WTC11 (cell line): ENCODE results near the gene PITPNC1. TPM values are rescaled to one million over a fixed set of nuclear protein-coding genes. Genes with fewer than 3 reads are reported as not detected.

ENCODE experiments used
- ATAC-seq: fragments of 200-7000 bp; cut with Tn5 transposase; 2 replicates; pipeline ENCODE4 v1.10.0; 2021; ENCODE audit warnings: mild to moderate bottlenecking, moderate library complexity
- CTCF ChIA-PET: fragments of 300-600 bp; sonication (Branson Sonifier 250); formaldehyde crosslinking; loops from one replicate; lab custom pipeline; 2021; ENCODE audit warnings: antibody characterized with exemption; lab: Charles Lee
- POLR2A ChIA-PET: fragments of 350-600 bp; sonication (Branson Sonifier 250); formaldehyde crosslinking; loops from one replicate; lab custom pipeline; 2021; ENCODE audit warnings: antibody characterized with exemption; lab: Charles Lee
- DNase-seq: peaks from one replicate; pipeline ENCODE4 v3.0.0; 2021; ENCODE audit warnings: low spot score
- H3K27ac Mint-ChIP-seq: 2 replicates; pipeline ENCODE4 v1.8.0; 2021; ENCODE audit warnings: mixed read lengths
- H3K27me3 Mint-ChIP-seq: 2 replicates; pipeline ENCODE4 v1.8.0; 2021; ENCODE audit warnings: low read depth, mild to moderate bottlenecking, moderate library complexity, mixed read lengths
- H3K36me3 Mint-ChIP-seq: 2 replicates; pipeline ENCODE4 v1.8.0; 2021; ENCODE audit warnings: mixed read lengths
- H3K4me1 Mint-ChIP-seq: 2 replicates; pipeline ENCODE4 v1.8.0; 2022; ENCODE audit warnings: mixed read lengths
- H3K4me3 Mint-ChIP-seq: 2 replicates; pipeline ENCODE4 v1.8.0; 2021; ENCODE audit warnings: mild to moderate bottlenecking, moderate library complexity, mixed read lengths
- H3K9me3 Mint-ChIP-seq: 2 replicates; pipeline ENCODE4 v1.8.0; 2021; ENCODE audit warnings: mixed read lengths
- ATF1 ChIP-seq: sonication (generic); formaldehyde crosslinking; IDR thresholded peaks from 2 replicates; pipeline ENCODE4 v1.8.1; 2023; ENCODE audit warnings: mild to moderate bottlenecking, moderate library complexity, missing genetic modification reagents
- CBFB ChIP-seq: sonication (generic); formaldehyde crosslinking; IDR thresholded peaks from 2 replicates; pipeline ENCODE4 v1.8.1; 2022; ENCODE audit warnings: mild to moderate bottlenecking, low read depth, missing genetic modification reagents
- EMX1 ChIP-seq: fragments of 250-450 bp; sonication (Bioruptor Pico); IDR thresholded peaks from 2 replicates; pipeline ENCODE4 v1.8.0; 2021; ENCODE audit warnings: mild to moderate bottlenecking
- ETV6 ChIP-seq: sonication (generic); formaldehyde crosslinking; IDR thresholded peaks from 2 replicates; pipeline ENCODE4 v1.8.1; 2022; ENCODE audit warnings: mild to moderate bottlenecking, missing genetic modification reagents
- FOXJ3 ChIP-seq: sonication (generic); formaldehyde crosslinking; IDR thresholded peaks from 2 replicates; pipeline ENCODE4 v1.9.0; 2021; ENCODE audit warnings: missing genetic modification reagents, mild to moderate bottlenecking, borderline replicate concordance
- FOXP1 ChIP-seq: sonication (generic); formaldehyde crosslinking; IDR thresholded peaks from 2 replicates; pipeline ENCODE4 v1.8.0; 2022; ENCODE audit warnings: missing genetic modification reagents, mild to moderate bottlenecking, moderate library complexity, borderline replicate concordance
- GABPB1 ChIP-seq: sonication (generic); formaldehyde crosslinking; IDR thresholded peaks from 2 replicates; pipeline ENCODE4 v1.8.1; 2023; ENCODE audit warnings: mild to moderate bottlenecking, missing genetic modification reagents
- IRF2 ChIP-seq: sonication (generic); formaldehyde crosslinking; IDR thresholded peaks from 2 replicates; pipeline ENCODE4 v1.8.0; 2022; ENCODE audit warnings: low read depth, missing genetic modification reagents, borderline replicate concordance
- KAT7 ChIP-seq: sonication (generic); formaldehyde crosslinking; IDR thresholded peaks from 2 replicates; pipeline ENCODE4 v1.8.1; 2023; ENCODE audit warnings: missing genetic modification reagents, mild to moderate bottlenecking, borderline replicate concordance
- MYBL2 ChIP-seq: sonication (generic); formaldehyde crosslinking; IDR thresholded peaks from 2 replicates; pipeline ENCODE4 v1.8.1; 2023; ENCODE audit warnings: mild to moderate bottlenecking, moderate library complexity, missing genetic modification reagents
- NFATC4 ChIP-seq: fragments of 250-450 bp; sonication (Bioruptor Pico); IDR thresholded peaks from 2 replicates; pipeline ENCODE4 v1.9.0; 2021; ENCODE audit warnings: mild to moderate bottlenecking
- NR1H2 ChIP-seq: sonication (generic); formaldehyde crosslinking; IDR thresholded peaks from 2 replicates; pipeline ENCODE4 v1.9.0; 2021; ENCODE audit warnings: mild to moderate bottlenecking, moderate library complexity, missing genetic modification reagents
- OVOL2 ChIP-seq: fragments of 250-450 bp; sonication (Bioruptor Pico); IDR thresholded peaks from 2 replicates; pipeline ENCODE4 v1.9.0; 2021; ENCODE audit warnings: mild to moderate bottlenecking, borderline replicate concordance
- RELA ChIP-seq: sonication (generic); formaldehyde crosslinking; IDR thresholded peaks from 2 replicates; pipeline ENCODE4 v1.8.1; 2022; ENCODE audit warnings: missing genetic modification reagents, mild to moderate bottlenecking, borderline replicate concordance
- SMAD4 ChIP-seq: sonication (generic); formaldehyde crosslinking; IDR thresholded peaks from 2 replicates; pipeline ENCODE4 v1.8.0; 2022; ENCODE audit warnings: mild to moderate bottlenecking, missing genetic modification reagents
- SP1 ChIP-seq: sonication (generic); formaldehyde crosslinking; conservative IDR thresholded peaks from 2 replicates; pipeline ENCODE4 v1.8.1; 2022; ENCODE audit warnings: missing genetic modification reagents
- TEAD4 ChIP-seq: sonication (generic); formaldehyde crosslinking; IDR thresholded peaks from 2 replicates; pipeline ENCODE4 v1.8.0; 2022; ENCODE audit warnings: mild to moderate bottlenecking, missing genetic modification reagents
- ZNF138 ChIP-seq: sonication (generic); formaldehyde crosslinking; conservative IDR thresholded peaks from 2 replicates; pipeline ENCODE4 v1.8.1; 2022; ENCODE audit warnings: mild to moderate bottlenecking, moderate library complexity, missing genetic modification reagents
- ZNF232 ChIP-seq: sonication (generic); formaldehyde crosslinking; IDR thresholded peaks from 2 replicates; pipeline ENCODE4 v1.8.0; 2022; ENCODE audit warnings: mild to moderate bottlenecking, missing genetic modification reagents
- ZNF263 ChIP-seq: sonication (generic); formaldehyde crosslinking; IDR thresholded peaks from 2 replicates; pipeline ENCODE4 v1.8.1; 2022; ENCODE audit warnings: low read depth, mild to moderate bottlenecking, moderate library complexity, missing genetic modification reagents
- total RNA-seq: library from RNA; stranded (reverse); gene quantifications from 3 replicates; pipeline ENCODE4 v1.2.3, GENCODE V29; 2021
- TF ChIP-seq, protein P1 (sequence below): sonication (generic); formaldehyde crosslinking; IDR thresholded peaks from 2 replicates; pipeline ENCODE4 v1.8.0; 2022; ENCODE audit warnings: mild to moderate bottlenecking, missing genetic modification reagents
- TF ChIP-seq, protein P2 (sequence below): sonication (generic); formaldehyde crosslinking; IDR thresholded peaks from 2 replicates; pipeline ENCODE4 v1.8.1; 2022; ENCODE audit warnings: mild to moderate bottlenecking, missing genetic modification reagents, moderate library complexity, borderline replicate concordance
- TF ChIP-seq, protein P3 (sequence below): sonication (generic); formaldehyde crosslinking; IDR thresholded peaks from 2 replicates; pipeline ENCODE4 v1.8.1; 2022; ENCODE audit warnings: missing genetic modification reagents, borderline replicate concordance
- TF ChIP-seq, protein P4 (sequence below): sonication (generic); formaldehyde crosslinking; IDR thresholded peaks from 2 replicates; pipeline ENCODE4 v1.8.1; 2022; ENCODE audit warnings: mild to moderate bottlenecking, moderate library complexity, missing genetic modification reagents
- TF ChIP-seq, protein P5 (sequence below): fragments of 200-600 bp; IDR thresholded peaks from 2 replicates; pipeline ENCODE4 v1.8.0; 2022; ENCODE audit warnings: antibody characterized with exemption
- TF ChIP-seq, protein P6 (sequence below): sonication (generic); formaldehyde crosslinking; conservative IDR thresholded peaks from 2 replicates; pipeline ENCODE4 v1.8.1; 2022; ENCODE audit warnings: mild to moderate bottlenecking, missing genetic modification reagents

PITPNC1 gene
- total RNA-seq, 1 experiment from 2014 or later = 39.8 TPM

DNA sequence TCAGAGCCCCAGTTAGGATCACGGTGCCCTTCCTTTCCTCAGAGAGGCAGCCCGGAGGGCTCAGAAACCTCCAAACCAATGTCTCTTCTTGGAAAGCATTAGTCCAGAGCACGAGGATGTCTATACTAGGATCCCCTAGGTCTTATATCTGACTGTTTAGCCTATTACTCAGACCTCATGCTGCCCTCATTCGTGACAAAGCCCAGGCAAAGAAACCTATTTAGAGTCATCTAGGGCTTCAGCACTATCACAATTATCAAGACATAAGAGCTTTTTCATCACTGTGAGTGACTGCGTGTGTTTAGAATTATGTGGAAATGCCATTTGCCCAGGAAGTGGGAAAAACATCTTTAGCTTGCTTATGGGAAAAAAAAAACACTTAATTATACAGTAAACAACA lies 180.8 kb downstream of the PITPNC1 start:
- POLR2A ChIA-PET = no interaction called here
- peak overlapping the region; percentile 38; the same call in 1 of the 2 replicates for H3K27ac Mint-ChIP-seq
- peaks cover 5% of the 10 kb centered on the region for H3K9me3 Mint-ChIP-seq
- H3K4me1 Mint-ChIP-seq = peaks cover 5% of the 10 kb centered on the region
- CTCF ChIA-PET = interaction anchor here (0.7 to 1.5 kb wide), 3 partner anchors 45 to 764 kb away, joined by 3 to 6 read pairs (median 3); no protein-coding TSS in a partner anchor
- DNase-seq (no peak), ATAC-seq (no peak)
- H3K4me3 Mint-ChIP-seq = no peak overlapping the region
- H3K36me3 Mint-ChIP-seq = peaks cover 15% of the 10 kb centered on the region
- no peaks in the 10 kb centered on the region for H3K27me3 Mint-ChIP-seq
- TF ChIP-seq RELA (CRISPR knock-in tag) = no peak
- TF ChIP-seq SMAD4 (CRISPR knock-in tag) = no peak
- no peak for TF ChIP-seq ATF1 (CRISPR knock-in tag)
- TF ChIP-seq, protein P1, sequence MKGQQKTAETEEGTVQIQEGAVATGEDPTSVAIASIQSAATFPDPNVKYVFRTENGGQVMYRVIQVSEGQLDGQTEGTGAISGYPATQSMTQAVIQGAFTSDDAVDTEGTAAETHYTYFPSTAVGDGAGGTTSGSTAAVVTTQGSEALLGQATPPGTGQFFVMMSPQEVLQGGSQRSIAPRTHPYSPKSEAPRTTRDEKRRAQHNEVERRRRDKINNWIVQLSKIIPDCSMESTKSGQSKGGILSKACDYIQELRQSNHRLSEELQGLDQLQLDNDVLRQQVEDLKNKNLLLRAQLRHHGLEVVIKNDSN (CRISPR knock-in tag) = no peak
- TF ChIP-seq, protein P2, sequence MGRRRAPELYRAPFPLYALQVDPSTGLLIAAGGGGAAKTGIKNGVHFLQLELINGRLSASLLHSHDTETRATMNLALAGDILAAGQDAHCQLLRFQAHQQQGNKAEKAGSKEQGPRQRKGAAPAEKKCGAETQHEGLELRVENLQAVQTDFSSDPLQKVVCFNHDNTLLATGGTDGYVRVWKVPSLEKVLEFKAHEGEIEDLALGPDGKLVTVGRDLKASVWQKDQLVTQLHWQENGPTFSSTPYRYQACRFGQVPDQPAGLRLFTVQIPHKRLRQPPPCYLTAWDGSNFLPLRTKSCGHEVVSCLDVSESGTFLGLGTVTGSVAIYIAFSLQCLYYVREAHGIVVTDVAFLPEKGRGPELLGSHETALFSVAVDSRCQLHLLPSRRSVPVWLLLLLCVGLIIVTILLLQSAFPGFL (CRISPR knock-in tag) = no peak
- TF ChIP-seq ETV6 (CRISPR knock-in tag) = no peak
- no peak for TF ChIP-seq KAT7 (CRISPR knock-in tag)
- no peak for TF ChIP-seq ZNF232
- TF ChIP-seq FOXP1 (CRISPR knock-in tag) = no peak
- TF ChIP-seq, protein P3, sequence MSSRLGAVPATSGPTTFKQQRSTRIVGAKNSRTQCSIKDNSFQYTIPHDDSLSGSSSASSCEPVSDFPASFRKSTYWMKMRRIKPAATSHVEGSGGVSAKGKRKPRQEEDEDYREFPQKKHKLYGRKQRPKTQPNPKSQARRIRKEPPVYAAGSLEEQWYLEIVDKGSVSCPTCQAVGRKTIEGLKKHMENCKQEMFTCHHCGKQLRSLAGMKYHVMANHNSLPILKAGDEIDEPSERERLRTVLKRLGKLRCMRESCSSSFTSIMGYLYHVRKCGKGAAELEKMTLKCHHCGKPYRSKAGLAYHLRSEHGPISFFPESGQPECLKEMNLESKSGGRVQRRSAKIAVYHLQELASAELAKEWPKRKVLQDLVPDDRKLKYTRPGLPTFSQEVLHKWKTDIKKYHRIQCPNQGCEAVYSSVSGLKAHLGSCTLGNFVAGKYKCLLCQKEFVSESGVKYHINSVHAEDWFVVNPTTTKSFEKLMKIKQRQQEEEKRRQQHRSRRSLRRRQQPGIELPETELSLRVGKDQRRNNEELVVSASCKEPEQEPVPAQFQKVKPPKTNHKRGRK (CRISPR knock-in tag) = no peak
- TF ChIP-seq GABPB1 = no peak
- TF ChIP-seq OVOL2 (CRISPR knock-in tag) = no peak
- no peak for TF ChIP-seq NFATC4
- TF ChIP-seq CBFB (CRISPR knock-in tag) = no peak

DNA sequence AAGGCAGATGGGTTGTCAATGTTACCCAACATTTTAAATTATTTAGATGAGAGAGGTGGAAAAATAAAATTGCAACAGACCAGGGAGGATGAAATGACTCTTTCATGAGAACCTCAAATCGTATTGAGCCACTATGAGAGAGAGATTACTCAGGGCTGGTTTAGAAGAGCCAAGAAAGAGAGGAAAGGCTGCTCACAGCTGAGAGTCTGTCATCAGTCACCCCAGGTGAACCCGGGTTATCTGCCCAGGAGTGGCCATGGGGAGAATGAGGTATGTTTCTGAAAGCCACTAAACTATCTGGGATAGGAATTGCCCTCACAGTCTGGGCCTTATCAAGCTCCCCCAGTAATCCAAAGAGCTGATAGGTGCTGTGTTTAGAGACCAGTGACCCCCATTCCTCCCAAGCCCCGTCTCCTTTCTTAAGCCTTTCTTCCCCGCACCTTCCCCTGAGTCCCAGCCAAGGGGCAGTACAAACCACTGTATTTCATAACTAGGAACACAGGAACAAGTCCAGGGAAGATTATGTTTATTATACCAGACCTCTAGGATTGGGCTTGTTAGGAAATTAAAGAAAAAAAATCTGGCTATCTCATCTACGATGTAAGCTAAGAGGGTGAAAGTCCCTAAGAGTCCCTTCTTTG lies 181.8 kb downstream of the PITPNC1 start:
- peak overlapping the region; percentile 71; the same call in 1 of the 2 replicates for H3K27ac Mint-ChIP-seq
- H3K9me3 Mint-ChIP-seq = peaks cover 9% of the 10 kb centered on the region

DNA sequence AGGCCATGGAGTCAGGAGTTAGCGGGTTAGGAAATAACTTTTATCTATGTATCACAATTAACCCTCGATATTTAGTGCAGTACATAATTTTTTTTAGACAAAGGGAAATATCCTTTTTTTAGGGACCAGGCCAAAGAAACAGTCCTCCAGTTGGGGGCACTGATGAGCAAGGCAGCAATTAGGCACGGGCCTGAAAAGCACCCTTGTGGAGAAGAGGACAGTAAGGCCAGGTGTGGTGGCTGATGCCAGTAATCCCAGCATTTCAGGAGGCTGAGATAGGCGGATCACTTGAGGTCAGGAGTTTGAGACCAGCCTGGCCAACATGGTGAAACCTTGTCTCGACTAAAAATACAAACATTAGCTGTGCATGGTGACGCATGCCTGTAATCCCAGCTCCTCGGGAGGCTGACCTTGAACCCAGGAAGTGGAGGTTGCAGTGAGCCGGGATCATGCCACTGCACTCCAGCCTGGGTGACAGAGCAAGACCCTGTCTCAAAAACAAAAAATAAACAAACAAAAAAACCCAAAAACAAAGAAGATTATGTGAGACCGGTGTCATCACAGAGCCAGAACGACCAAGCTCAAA lies 182.4 kb downstream of the PITPNC1 start:
- no peaks in the 10 kb centered on the region for H3K27me3 Mint-ChIP-seq
- H3K36me3 Mint-ChIP-seq = peaks cover 22% of the 10 kb centered on the region
- DNase-seq = peak; percentile 51
- no peak overlapping the region for H3K4me3 Mint-ChIP-seq
- ATAC-seq = peak; percentile 81
- H3K4me1 Mint-ChIP-seq = peaks cover 5% of the 10 kb centered on the region
- ChIA-PET POLR2A (interaction anchor here (0.6 kb wide), 1 partner anchor 26 kb away, joined by 3 read pairs; no protein-coding TSS in a partner anchor), CTCF (interaction anchor here (0.8 to 1.6 kb wide), 8 partner anchors 9 to 185 kb away, joined by 3 to 9 read pairs (median 4); no protein-coding TSS in a partner anchor)
- peaks cover 11% of the 10 kb centered on the region for H3K9me3 Mint-ChIP-seq
- no peak overlapping the region for H3K27ac Mint-ChIP-seq
- TF ChIP-seq TEAD4 (CRISPR knock-in tag) = no peak
- TF ChIP-seq FOXP1 (CRISPR knock-in tag) = no peak
- TF ChIP-seq ZNF263 = no peak
- no peak for TF ChIP-seq NR1H2
- TF ChIP-seq, protein P4, sequence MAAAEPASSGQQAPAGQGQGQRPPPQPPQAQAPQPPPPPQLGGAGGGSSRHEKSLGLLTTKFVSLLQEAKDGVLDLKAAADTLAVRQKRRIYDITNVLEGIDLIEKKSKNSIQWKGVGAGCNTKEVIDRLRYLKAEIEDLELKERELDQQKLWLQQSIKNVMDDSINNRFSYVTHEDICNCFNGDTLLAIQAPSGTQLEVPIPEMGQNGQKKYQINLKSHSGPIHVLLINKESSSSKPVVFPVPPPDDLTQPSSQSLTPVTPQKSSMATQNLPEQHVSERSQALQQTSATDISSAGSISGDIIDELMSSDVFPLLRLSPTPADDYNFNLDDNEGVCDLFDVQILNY = no peak
- TF ChIP-seq IRF2 (CRISPR knock-in tag) = no peak
- TF ChIP-seq EMX1 = no peak
- TF ChIP-seq, protein P5, sequence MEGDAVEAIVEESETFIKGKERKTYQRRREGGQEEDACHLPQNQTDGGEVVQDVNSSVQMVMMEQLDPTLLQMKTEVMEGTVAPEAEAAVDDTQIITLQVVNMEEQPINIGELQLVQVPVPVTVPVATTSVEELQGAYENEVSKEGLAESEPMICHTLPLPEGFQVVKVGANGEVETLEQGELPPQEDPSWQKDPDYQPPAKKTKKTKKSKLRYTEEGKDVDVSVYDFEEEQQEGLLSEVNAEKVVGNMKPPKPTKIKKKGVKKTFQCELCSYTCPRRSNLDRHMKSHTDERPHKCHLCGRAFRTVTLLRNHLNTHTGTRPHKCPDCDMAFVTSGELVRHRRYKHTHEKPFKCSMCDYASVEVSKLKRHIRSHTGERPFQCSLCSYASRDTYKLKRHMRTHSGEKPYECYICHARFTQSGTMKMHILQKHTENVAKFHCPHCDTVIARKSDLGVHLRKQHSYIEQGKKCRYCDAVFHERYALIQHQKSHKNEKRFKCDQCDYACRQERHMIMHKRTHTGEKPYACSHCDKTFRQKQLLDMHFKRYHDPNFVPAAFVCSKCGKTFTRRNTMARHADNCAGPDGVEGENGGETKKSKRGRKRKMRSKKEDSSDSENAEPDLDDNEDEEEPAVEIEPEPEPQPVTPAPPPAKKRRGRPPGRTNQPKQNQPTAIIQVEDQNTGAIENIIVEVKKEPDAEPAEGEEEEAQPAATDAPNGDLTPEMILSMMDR = 0 out of 2 replicates have a peak, but pooled peaks have one; percentile 28
- TF ChIP-seq ZNF138 = no peak
- TF ChIP-seq SP1 (CRISPR knock-in tag) = no peak
- no peak for TF ChIP-seq MYBL2 (CRISPR knock-in tag)

More for the DNA sequence above, 181.8 kb downstream of the PITPNC1 start:
- ATAC-seq (no peak), DNase-seq (no peak)
- Mint-ChIP-seq H3K4me3 (no peak overlapping the region), H3K36me3 (peaks cover 20% of the 10 kb centered on the region), H3K4me1 (peaks cover 5% of the 10 kb centered on the region), H3K27me3 (no peaks in the 10 kb centered on the region)
- ChIA-PET POLR2A (no interaction called here), CTCF (interaction anchor here (1.0 to 1.6 kb wide), 6 partner anchors 14 to 184 kb away, joined by 3 to 8 read pairs (median 5); no protein-coding TSS in a partner anchor)
- TF ChIP-seq FOXJ3 = no peak
- TF ChIP-seq RELA (CRISPR knock-in tag) = no peak
- TF ChIP-seq ETV6 (CRISPR knock-in tag) = no peak
- no peak for TF ChIP-seq EMX1
- TF ChIP-seq, protein P6, sequence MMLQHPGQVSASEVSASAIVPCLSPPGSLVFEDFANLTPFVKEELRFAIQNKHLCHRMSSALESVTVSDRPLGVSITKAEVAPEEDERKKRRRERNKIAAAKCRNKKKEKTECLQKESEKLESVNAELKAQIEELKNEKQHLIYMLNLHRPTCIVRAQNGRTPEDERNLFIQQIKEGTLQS (CRISPR knock-in tag) = no peak
